Stimulated activated CD4-positive, alpha-beta T cell treated with anti-CD3 and anti-CD28 coated beads, Interleukin-12 subunit alpha, Interleukin-12 subunit beta, amount 100 ng/mL, for 24 hours (primary cell): ENCODE results near the gene FREM3.
A peak's percentile ranks its signal among the peaks of the same experiment; 100 is the strongest.
"Not testable (repeated sequence)": the region's sequence is repeated elsewhere in the genome, so short reads cannot be mapped to it uniquely, and the experiment has no call there.

Experiments used
- DNase-seq, 2 experiments: peaks; one replicate each; pipeline ENCODE4 v3.0.0-alpha.2; 2020; ENCODE audit warnings: low read depth in 2 of 2

FREM3 gene

GRCh38 chr4:143581331-143581946 is 119.0 kb downstream of the FREM3 start:
- DNase-seq, result no peak

- DNase-seq, result no peak
Measured at GRCh38 chr4:143575331-143575730, 125.1 kb downstream of the FREM3 start.

GRCh38 chr4:143564472-143564871 is 136.0 kb downstream of the FREM3 start:
- no peak for DNase-seq

GRCh38 chr4:143559757-143560147 is 140.7 kb downstream of the FREM3 start:
- DNase-seq, result peak; percentile 10 to 15

- peak; percentile 24 to 42 for DNase-seq
Measured at GRCh38 chr4:143558823-143559756, 141.4 kb downstream of the FREM3 start.

- DNase-seq, result no peak
Measured at GRCh38 chr4:143558286-143558685, 142.2 kb downstream of the FREM3 start.

- no peak for DNase-seq
Measured at GRCh38 chr4:143555676-143556075, 144.8 kb downstream of the FREM3 start.

GRCh38 chr4:143554728-143555597 is 145.5 kb downstream of the FREM3 start:
- DNase-seq, result peak in 1 of 2 experiments; percentile 12

- no peak for DNase-seq
Measured at GRCh38 chr4:143549928-143550327, 150.5 kb downstream of the FREM3 start.

GRCh38 chr4:143539670-143540023 is 160.8 kb downstream of the FREM3 start:
- no peak for DNase-seq

- no peak for DNase-seq
Measured at GRCh38 chr4:143538979-143539669, 161.4 kb downstream of the FREM3 start.

- DNase-seq, result no peak
Measured at GRCh38 chr4:143531788-143532491, 168.5 kb downstream of the FREM3 start.

- DNase-seq, result no peak
Measured at GRCh38 chr4:143531380-143531779, 169.1 kb downstream of the FREM3 start.

GRCh38 chr4:143528046-143528445 is 172.4 kb downstream of the FREM3 start:
- DNase-seq, result not testable (repeated sequence)
